Middle frontal gyrus (tissue), 1 donor: ENCODE measurements around the gene GZF1.
"Not testable (repeated sequence)": the region's sequence is repeated elsewhere in the genome, so short reads cannot be mapped to it uniquely, and the experiment has no call there.

Experiments used
- DNase-seq: peaks from one replicate; pipeline ENCODE4 v3.0.0-alpha.2; 2015; ENCODE audit warnings: low spot score; ENCODE audit errors: extremely low spot score

GZF1 gene

DNA sequence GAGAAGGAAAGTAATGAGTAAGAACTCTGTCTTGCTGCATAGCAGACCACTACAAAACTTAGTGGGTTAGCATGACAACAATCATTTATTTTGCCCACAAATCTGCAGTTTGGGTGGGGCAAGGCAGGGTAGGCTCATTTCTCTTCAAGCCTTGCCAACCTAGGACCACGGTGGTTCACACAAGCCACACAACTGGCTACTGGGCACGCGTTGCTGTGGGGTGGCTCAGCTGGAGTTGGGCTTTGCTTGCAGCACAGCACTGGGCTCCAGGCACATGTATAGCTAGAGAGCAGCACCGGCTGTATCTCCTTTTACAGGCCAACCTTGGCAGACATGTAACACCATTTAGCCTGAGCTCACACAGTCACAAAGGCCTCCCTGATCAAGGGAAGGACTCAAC lies 16.0 kb upstream of the GZF1 start:
- DNase-seq = no peak

GRCh38 chr20:23347791-23348190 lies 14.2 kb upstream of the GZF1 start:
- DNase-seq = no peak

- DNase-seq = not testable (repeated sequence)
These were observed 13.5 kb upstream of the GZF1 start for GRCh38 chr20:23348510-23348909.

- peak; percentile 14 for DNase-seq
These were observed 12.4 kb upstream of the GZF1 start for GRCh38 chr20:23349338-23350195.

GRCh38 chr20:23350196-23350903 lies 11.6 kb upstream of the GZF1 start, which contains the start of gene NXT1:
Gene NXT1 (plus strand): TSS chr20:23350791. CDS start chr20:23354042, 3,251 bp downstream.
- peak; percentile 95 for DNase-seq

DNA sequence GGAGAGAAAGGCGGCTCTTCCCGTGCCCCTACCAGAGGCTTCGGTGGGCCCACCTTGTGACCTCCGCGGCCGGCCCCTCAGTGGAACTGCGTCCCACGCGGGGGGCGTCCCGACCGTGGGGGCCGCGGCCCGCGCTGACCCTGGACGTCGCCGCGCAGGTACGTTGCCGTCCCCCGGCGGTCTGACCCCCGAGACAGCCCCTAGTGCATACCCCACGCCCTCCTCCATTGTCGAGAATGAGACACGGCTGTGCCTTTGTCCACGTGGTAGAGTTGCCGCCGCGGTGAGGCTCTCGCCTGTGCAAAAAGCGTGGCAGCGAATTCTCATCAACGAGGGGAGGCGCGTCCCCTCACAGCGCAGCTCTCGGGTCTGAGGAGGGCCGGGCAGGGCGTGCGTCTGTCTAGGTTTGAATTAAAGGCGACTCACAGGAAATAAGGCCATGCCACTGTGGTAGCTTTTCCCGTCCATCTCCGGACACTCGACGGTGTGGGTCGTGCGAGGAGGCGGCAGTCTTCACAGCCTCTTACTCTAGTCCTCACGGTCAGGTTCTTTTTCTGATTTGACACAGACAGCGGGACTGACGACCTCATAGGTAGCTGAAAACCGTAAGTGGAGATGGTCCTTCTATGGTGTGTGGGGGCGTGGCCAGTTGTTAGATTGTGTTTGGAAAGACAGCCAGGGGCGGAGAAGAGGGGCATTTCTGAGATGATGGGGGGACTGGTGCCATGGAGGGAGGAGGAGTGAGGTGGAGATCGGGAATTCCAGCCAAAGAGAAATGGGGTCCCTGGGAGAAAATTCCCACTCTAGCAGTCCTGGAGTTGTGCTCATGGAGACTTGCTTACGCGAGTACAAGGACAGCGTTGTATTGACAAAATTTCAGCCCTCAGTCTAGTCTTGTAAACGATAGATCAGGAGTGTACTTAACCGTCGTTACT lies 10.8 kb upstream of the GZF1 start:
- no peak for DNase-seq

DNA sequence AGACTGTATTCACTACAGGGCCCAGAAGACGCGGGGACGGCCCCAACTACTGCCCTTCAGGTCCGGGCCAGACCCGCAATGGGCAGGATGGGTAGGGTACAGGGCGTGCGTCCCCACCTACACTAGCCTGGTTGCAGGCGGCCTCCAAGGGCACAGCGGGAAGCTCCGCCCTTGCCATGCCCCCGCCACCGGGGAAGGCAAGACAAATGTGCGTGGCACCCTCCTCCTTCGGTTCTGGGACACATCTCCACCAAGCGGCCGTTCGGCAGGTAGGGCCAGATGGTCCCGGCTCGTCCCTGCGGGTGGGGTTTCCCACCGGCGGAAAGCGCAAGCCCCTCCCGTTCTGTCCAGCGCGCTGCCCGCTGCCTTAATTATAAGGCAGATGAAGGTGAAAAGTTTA lies 5.8 kb upstream of the GZF1 start:
- no peak for DNase-seq

DNA sequence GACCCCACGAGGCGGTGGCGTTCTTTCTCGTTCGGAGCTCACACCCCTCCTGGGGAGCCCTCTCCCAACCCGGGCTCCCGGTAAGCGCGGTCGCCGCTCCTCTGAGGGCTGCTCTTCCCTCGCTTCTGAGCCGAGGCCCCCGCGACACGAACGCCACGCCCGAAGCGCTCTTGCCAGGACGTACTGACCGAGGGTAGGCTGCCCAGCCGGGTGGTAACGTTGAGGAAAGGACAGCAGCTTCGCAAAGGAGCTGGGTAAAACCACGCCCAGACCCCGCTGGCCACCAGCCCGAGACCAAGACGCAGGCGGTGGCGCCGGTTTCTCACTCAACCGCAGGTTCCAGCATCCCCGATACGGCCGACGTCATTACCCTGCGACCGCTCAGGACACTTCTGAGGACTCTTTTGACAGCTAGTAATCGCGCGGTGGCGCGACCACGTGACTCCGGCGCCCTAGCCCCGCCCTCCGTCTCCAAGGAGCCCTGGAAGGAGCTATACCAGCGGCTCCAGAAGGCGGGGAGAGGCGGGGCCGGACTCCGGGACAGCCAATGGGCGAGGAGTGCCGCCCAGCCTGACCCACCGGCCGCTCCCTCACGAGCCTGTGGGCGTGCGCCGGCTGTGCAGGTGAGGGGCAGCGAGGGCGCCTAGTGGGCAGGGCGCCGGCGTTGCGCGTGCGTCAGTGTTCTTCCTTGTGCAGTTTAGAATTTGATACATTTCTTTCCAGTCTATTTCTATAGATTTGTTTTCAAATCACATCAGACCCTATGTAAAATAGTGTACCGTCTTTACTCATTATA lies 4.0 kb upstream of the GZF1 start:
- DNase-seq = peak; percentile 96

- DNase-seq = no peak
These were observed 3.4 kb upstream of the GZF1 start for GRCh38 chr20:23358563-23358906.

GRCh38 chr20:23358923-23359593 lies 2.9 kb upstream of the GZF1 start:
- no peak for DNase-seq

DNA sequence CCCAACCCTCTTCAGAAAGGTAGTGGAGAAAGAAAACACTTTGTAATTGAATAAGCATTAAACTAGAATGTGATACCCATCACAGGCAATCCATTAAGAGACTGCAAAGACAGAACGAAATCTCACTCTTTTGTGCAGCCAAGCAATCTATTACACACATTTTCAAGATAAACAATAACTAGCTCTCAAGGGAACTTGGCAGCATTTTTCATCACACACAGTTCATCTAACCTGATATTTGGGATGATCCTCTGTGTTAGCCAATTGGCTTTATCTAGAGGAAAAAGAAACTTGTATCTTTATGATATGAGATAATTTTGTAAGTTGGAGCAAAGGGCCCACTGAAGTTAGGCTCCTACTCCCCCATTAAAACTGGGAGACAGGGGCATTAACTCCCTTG lies 1.5 kb upstream of the GZF1 start:
- DNase-seq = no peak

DNA sequence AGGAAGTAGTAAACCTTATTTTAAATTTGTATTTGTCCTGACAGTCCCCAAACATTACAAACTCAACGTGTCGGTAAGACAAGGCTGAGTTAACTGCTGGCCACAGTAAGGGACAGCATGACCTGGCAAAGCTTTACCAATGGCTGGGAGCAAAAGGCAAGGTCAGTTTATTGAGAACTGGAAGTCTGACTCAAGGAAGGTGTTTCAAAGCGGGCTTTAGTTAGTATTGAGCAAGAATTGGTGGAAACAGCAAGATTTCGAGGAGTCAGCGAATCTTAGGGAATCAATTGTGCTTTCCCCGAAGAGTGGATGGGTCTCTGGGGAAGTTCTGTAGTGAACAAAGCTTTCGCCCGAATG lies 885 bp upstream of the GZF1 start:
- DNase-seq = no peak

DNA sequence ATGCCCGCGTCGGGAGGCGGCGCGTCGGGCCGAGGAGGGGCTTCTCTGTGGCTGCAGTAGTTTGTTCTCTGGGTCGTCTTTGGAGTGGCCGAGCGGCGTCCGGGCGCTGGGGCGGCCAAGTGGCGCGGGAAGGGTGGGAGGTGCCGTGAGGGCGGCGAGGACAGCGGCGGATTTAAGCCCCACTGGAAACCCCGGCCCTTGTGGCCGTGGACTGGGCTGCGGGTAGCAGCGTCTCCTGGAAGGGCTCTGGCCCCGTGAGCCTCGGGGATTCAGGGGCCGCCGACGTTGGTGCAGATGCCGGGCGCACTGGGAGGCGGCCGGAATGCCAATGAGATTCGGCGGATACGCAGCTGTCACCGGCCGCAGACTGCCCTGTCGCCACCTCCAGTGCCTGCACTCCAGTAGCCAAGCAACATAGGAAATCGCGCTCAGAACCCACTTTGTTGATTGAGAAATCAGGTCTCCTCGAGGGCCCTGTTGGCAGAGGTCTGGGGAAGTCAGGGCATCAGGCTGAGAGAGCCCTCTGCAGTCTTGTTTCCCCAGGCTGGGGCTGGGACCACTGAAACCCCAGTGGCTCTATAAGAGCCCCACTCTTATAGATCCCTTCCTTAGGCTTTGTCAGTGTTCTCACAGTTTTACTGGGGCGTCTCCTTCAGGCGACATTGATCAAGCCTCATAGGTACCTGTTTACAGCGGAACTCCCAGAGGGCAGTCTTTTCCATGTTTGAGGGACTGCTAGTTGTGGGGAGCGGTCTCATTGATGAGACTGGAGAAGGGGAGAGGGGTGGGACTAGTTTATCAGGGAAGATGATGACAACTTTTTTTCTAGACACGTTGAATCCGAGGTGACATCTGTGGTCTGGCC lies 642 bp downstream of the GZF1 start:
- DNase-seq = no peak

- DNase-seq = no peak
These were observed 1.3 kb downstream of the GZF1 start for GRCh38 chr20:23363257-23363649.

DNA sequence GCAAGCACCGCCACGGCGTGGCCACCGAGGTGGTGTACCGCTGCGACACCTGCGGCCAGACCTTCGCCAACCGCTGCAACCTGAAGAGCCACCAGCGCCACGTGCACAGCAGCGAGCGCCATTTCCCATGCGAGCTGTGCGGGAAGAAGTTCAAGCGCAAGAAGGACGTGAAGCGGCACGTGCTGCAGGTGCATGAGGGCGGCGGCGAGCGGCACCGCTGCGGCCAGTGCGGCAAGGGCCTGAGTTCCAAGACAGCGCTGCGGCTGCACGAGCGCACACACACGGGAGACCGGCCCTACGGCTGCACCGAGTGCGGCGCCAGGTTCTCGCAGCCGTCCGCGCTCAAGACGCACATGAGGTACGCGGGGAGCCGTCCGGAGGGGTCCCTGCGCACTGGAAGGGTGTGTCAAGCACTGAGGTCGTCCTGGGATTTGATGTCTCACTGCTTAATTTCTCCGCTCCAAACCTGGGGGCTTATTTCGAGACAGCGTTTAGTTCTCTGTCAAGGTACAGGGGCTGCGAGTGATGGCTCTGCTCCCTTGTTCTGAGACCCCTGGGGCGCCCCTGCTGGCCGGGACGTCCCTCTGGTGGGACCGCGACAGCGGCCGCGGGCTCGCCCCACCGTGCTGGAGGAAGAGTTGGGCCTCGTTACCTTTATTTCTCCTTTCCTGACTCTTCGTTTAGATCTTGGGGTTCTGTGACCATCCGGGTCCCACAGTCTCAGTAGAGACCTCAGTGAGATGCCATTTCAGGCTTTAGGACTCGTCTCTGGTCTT lies 3.6 kb downstream of the GZF1 start:
- no peak for DNase-seq

DNA sequence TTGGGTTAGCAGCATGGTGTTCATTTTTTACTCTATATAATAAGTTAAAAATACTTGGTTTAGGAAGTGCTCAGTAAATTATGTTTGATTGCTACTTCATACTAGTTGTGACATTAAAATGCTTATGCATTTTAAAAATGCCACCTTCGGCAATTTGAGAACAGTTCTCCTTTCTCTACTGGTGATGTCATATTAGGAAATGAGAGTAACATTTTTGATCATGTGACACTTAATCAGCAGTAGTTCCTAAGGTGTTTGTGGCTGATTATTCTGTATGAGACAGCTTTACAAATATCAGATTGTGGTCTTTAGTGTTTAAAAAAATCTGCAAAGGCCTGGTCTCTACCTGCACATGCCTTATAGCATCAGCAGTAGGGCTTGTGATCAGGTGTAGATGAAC lies 4.4 kb downstream of the GZF1 start:
- no peak for DNase-seq

DNA sequence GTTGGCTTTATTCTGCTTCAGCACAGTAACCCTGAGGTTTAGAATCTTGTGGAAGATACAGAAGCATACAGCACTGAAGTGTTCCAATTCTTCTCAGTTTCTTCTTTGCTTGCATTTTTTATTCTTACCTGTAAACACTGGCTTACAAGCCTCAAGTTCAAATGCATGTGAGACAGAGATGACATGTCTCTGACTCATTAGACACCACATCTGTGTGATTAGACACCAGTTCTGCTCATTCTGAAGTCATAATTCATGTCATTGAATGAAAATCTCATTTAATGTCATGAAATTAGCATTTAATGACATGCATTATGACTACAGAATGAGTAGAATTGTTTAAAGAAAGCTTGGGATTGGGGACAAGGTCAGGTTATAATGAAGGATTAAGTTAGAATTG lies 5.8 kb downstream of the GZF1 start:
- DNase-seq = no peak

- DNase-seq = no peak
These were observed 6.5 kb downstream of the GZF1 start for GRCh38 chr20:23368316-23369071.
